CD4-positive, CD25-positive, alpha-beta regulatory T cell (primary cell): Measurements from ENCODE around the gene SFXN5. TPM values are rescaled to one million over a fixed set of nuclear protein-coding genes. Genes with fewer than 3 reads are reported as not detected.

Experiments
- ATAC-seq, 2 donors: fragments of 150-1000 bp; cut with Tn5 transposase; one replicate each; pipeline ENCODE4 v1.10.0; 2021; ENCODE audit warnings: low read depth in 2 of 2, moderate number of reproducible peaks in 2 of 2, moderate library complexity in 1 of 2
- DNase-seq, 3 donors: peaks; one replicate each; pipeline versions ENCODE4 v3.0.0 to v3.0.0-alpha.2; 2012 to 2022; ENCODE audit warnings: mixed read lengths in 1 of 3
- H3K27ac ChIP-seq: one replicate; pipeline ENCODE4 v1.7.0; 2013; ENCODE audit warnings: mild to moderate bottlenecking, low read length; ENCODE audit not compliant: insufficient read depth, poor library complexity, severe bottlenecking
- H3K27me3 ChIP-seq: one replicate; pipeline ENCODE4 v1.7.0; 2013; ENCODE audit warnings: low read length; ENCODE audit not compliant: control insufficient read depth, insufficient read depth
- H3K36me3 ChIP-seq: one replicate; pipeline ENCODE4 v1.7.0; 2013; ENCODE audit warnings: mild to moderate bottlenecking, low read length, moderate library complexity; ENCODE audit not compliant: control insufficient read depth, insufficient read depth
- H3K4me1 ChIP-seq: 2 replicates; pipeline ENCODE4 v1.7.0; 2013; ENCODE audit warnings: mild to moderate bottlenecking, low read length; ENCODE audit not compliant: insufficient read depth, control insufficient read depth, poor library complexity, severe bottlenecking
- H3K4me3 ChIP-seq: one replicate; pipeline ENCODE4 v1.7.0; 2013; ENCODE audit warnings: low read depth, mild to moderate bottlenecking, low read length, moderate library complexity
- H3K9me3 ChIP-seq, 2 experiments: 1 replicate in 1 of 2; 2 replicates in 1 of 2; pipeline ENCODE4 v1.7.0; 2013; ENCODE audit warnings: low read length in 2 of 2, mild to moderate bottlenecking in 1 of 2, moderate library complexity in 1 of 2; ENCODE audit not compliant: control insufficient read depth in 2 of 2
- H3K27ac Mint-ChIP-seq, 3 donors: one replicate each; pipeline ENCODE4 v1.8.0; 2020 to 2022; ENCODE audit warnings: mild to moderate bottlenecking in 3 of 3, mixed read lengths in 3 of 3, moderate library complexity in 2 of 3
- H3K27me3 Mint-ChIP-seq: one replicate; pipeline ENCODE4 v1.8.0; 2022; ENCODE audit warnings: mild to moderate bottlenecking, mixed read lengths
- H3K36me3 Mint-ChIP-seq: one replicate; pipeline ENCODE4 v1.8.0; 2020; ENCODE audit warnings: mixed read lengths
- H3K4me1 Mint-ChIP-seq, 4 donors: one replicate each; pipeline ENCODE4 v1.8.0; 2020 to 2022; ENCODE audit warnings: mixed read lengths in 4 of 4, mild to moderate bottlenecking in 1 of 4
- H3K4me3 Mint-ChIP-seq, 4 donors: one replicate each; pipeline ENCODE4 v1.8.0; 2020 to 2022; ENCODE audit warnings: mild to moderate bottlenecking in 4 of 4, mixed read lengths in 4 of 4, moderate library complexity in 3 of 4
- H3K9me3 Mint-ChIP-seq, 7 donors: one replicate each; pipeline ENCODE4 v1.8.0; 2020 to 2022; ENCODE audit warnings: mixed read lengths in 7 of 7, mild to moderate bottlenecking in 3 of 7, moderate library complexity in 2 of 7
- polyA plus RNA-seq, 4 donors: library from polyadenylated mRNA; unstranded; fragments of 300-500 nt; fragmentation: Illumina TruSeq; gene quantifications; one replicate each; pipeline ENCODE4 v1.2.3, GENCODE V29; 2021
- total RNA-seq: library from RNA; stranded (reverse); gene quantifications from one replicate; pipeline ENCODE4 v1.2.3, GENCODE V29; 2022

Gene SFXN5
- total and polyA plus RNA-seq, 5 donors from 2014 or later, result 1.0 to 8.0 (median 1.9) TPM

GRCh38 chr2:72972352-72973136 is 99.0 kb downstream of the SFXN5 start:
- Mint-ChIP-seq H3K27ac (no peak overlapping the region), H3K9me3 (no peaks in the 10 kb centered on the region), H3K4me3 (no peak overlapping the region), H3K4me1 (peaks cover 0 to 4% (median 0%) of the 10 kb centered on the region in 4 donors), H3K36me3 (no peaks in the 10 kb centered on the region), H3K27me3 (peaks cover 5% of the 10 kb centered on the region)
- Histone ChIP-seq H3K4me3 (no peak overlapping the region), H3K9me3 (no peaks in the 10 kb centered on the region), H3K36me3 (no peaks in the 10 kb centered on the region), H3K27me3 (no peaks in the 10 kb centered on the region), H3K27ac (no peak overlapping the region), H3K4me1 (no peaks in the 10 kb centered on the region)
- DNase-seq (no peak), ATAC-seq (no peak)

- no peak overlapping the region for H3K27ac ChIP-seq
- no peaks in the 10 kb centered on the region for H3K36me3 Mint-ChIP-seq
- no peak for DNase-seq
- no peaks in the 10 kb centered on the region for H3K9me3 ChIP-seq
- no peaks in the 10 kb centered on the region for H3K9me3 Mint-ChIP-seq
- H3K27me3 Mint-ChIP-seq, result peaks cover 5% of the 10 kb centered on the region
- no peak for ATAC-seq
- H3K4me3 Mint-ChIP-seq, result no peak overlapping the region
- H3K27ac Mint-ChIP-seq, result no peak overlapping the region
- H3K36me3 ChIP-seq, result no peaks in the 10 kb centered on the region
- H3K4me3 ChIP-seq, result no peak overlapping the region
- H3K27me3 ChIP-seq, result no peaks in the 10 kb centered on the region
- H3K4me1 Mint-ChIP-seq, result peaks cover 0 to 4% (median 0%) of the 10 kb centered on the region in 4 donors
- no peaks in the 10 kb centered on the region for H3K4me1 ChIP-seq
Observed at GRCh38 chr2:72971036-72971435, 100.5 kb downstream of the SFXN5 start.

GRCh38 chr2:72969706-72970105 is 101.8 kb downstream of the SFXN5 start:
- Mint-ChIP-seq H3K27me3 (peaks cover 5% of the 10 kb centered on the region), H3K4me1 (peaks cover 0 to 4% (median 0%) of the 10 kb centered on the region in 4 donors), H3K36me3 (no peaks in the 10 kb centered on the region), H3K9me3 (no peaks in the 10 kb centered on the region), H3K4me3 (no peak overlapping the region), H3K27ac (no peak overlapping the region)
- no peaks in the 10 kb centered on the region for H3K36me3 ChIP-seq
- no peak for DNase-seq
- H3K27me3 ChIP-seq, result no peaks in the 10 kb centered on the region
- H3K27ac ChIP-seq, result no peak overlapping the region
- H3K4me1 ChIP-seq, result no peaks in the 10 kb centered on the region
- no peak overlapping the region for H3K4me3 ChIP-seq
- no peaks in the 10 kb centered on the region for H3K9me3 ChIP-seq
- ATAC-seq, result no peak

GRCh38 chr2:72968286-72968685 is 103.2 kb downstream of the SFXN5 start:
- H3K27me3 ChIP-seq, result no peaks in the 10 kb centered on the region
- Mint-ChIP-seq H3K4me1 (no peaks in the 10 kb centered on the region), H3K36me3 (no peaks in the 10 kb centered on the region)

GRCh38 chr2:72965770-72966450 is 105.6 kb downstream of the SFXN5 start:
- no peak for ATAC-seq
- Mint-ChIP-seq H3K27ac (no peak overlapping the region), H3K36me3 (peaks cover 3% of the 10 kb centered on the region), H3K4me3 (no peak overlapping the region), H3K27me3 (no peaks in the 10 kb centered on the region), H3K9me3 (no peaks in the 10 kb centered on the region), H3K4me1 (no peaks in the 10 kb centered on the region)
- Histone ChIP-seq H3K4me1 (no peaks in the 10 kb centered on the region), H3K9me3 (no peaks in the 10 kb centered on the region), H3K27me3 (no peaks in the 10 kb centered on the region), H3K36me3 (no peaks in the 10 kb centered on the region), H3K4me3 (no peak overlapping the region), H3K27ac (no peak overlapping the region)
- DNase-seq, result no peak

More at GRCh38 chr2:72968286-72968685, 103.2 kb downstream of the SFXN5 start:
- no peak overlapping the region for H3K27ac Mint-ChIP-seq
- H3K4me1 ChIP-seq, result no peaks in the 10 kb centered on the region
- no peak overlapping the region for H3K4me3 ChIP-seq
- no peaks in the 10 kb centered on the region for H3K9me3 ChIP-seq
- H3K36me3 ChIP-seq, result no peaks in the 10 kb centered on the region
- H3K4me3 Mint-ChIP-seq, result no peak overlapping the region
- no peak overlapping the region for H3K27ac ChIP-seq
- no peaks in the 10 kb centered on the region for H3K27me3 Mint-ChIP-seq
- no peak for ATAC-seq
- no peak for DNase-seq
- H3K9me3 Mint-ChIP-seq, result no peaks in the 10 kb centered on the region

- Mint-ChIP-seq H3K27me3 (no peaks in the 10 kb centered on the region), H3K27ac (no peak overlapping the region)
Observed at GRCh38 chr2:72965016-72965415, 106.5 kb downstream of the SFXN5 start.

GRCh38 chr2:72964146-72964525 is 107.4 kb downstream of the SFXN5 start:
- DNase-seq (no peak), ATAC-seq (no peak)
- Histone ChIP-seq H3K4me1 (no peaks in the 10 kb centered on the region), H3K27ac (no peak overlapping the region), H3K27me3 (no peaks in the 10 kb centered on the region), H3K36me3 (no peaks in the 10 kb centered on the region), H3K9me3 (no peaks in the 10 kb centered on the region), H3K4me3 (no peak overlapping the region)
- Mint-ChIP-seq H3K36me3 (peaks cover 10% of the 10 kb centered on the region), H3K27me3 (no peaks in the 10 kb centered on the region), H3K4me3 (no peak overlapping the region), H3K27ac (no peak overlapping the region), H3K4me1 (peaks cover 0 to 2% (median 0%) of the 10 kb centered on the region in 4 donors), H3K9me3 (no peaks in the 10 kb centered on the region)

More at GRCh38 chr2:72965016-72965415, 106.5 kb downstream of the SFXN5 start:
- Histone ChIP-seq H3K27ac (no peak overlapping the region), H3K4me3 (no peak overlapping the region), H3K9me3 (no peaks in the 10 kb centered on the region), H3K27me3 (no peaks in the 10 kb centered on the region), H3K4me1 (no peaks in the 10 kb centered on the region), H3K36me3 (no peaks in the 10 kb centered on the region)
- no peak overlapping the region for H3K4me3 Mint-ChIP-seq
- peaks cover 6% of the 10 kb centered on the region for H3K36me3 Mint-ChIP-seq
- DNase-seq (no peak), ATAC-seq (no peak)
- H3K9me3 Mint-ChIP-seq, result no peaks in the 10 kb centered on the region
- no peaks in the 10 kb centered on the region for H3K4me1 Mint-ChIP-seq
